Fibroblast of skin of right biceps (primary cell): Measurements from ENCODE around the gene MAGEB17.
"Not testable (repeated sequence)": the region's sequence is repeated elsewhere in the genome, so short reads cannot be mapped to it uniquely, and the experiment has no call there.

Experiments used
- DNase-seq: peaks from one replicate; pipeline ENCODE4 v3.0.0-alpha.2; 2013

MAGEB17 gene

DNA sequence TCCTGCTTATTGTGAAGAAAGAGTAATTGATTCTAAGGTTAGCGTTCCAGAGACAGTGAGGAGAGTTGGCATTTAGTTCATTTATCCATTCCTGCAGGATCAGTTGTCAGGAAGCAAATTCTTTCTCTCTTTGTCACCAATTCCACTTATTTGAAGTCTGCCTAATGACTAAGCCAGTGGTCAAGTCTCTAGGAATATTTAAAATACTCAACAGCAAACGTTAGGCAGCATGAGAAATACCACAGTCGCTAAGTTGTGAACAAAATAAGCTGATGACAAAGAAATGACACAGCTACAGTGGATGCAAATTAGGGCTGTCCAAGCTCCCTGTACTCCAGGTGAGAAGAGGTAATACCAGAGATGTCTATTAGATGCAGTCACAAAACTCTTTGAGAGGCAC lies 6.6 kb upstream of the MAGEB17 start:
- DNase-seq, result peak; percentile 94

DNA sequence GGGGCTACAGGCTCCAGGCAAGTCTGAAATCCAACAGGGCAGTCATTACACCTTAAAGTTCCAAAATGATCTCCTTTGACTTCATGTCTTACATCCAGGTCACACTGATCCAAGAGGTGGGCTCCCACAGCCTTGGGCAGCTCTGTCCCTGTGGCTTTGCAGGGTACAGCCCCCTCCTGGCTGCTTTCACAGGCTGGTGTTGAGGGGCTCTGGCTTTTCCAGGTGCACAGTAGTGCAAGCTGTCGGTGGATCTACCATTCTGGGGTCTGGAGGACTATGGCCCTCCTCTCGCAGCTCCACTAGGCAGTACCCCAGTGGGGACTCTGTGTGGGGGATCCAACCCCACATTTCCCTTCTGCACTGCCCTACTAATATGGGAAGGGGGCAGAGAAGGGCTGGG lies 6.1 kb upstream of the MAGEB17 start:
- DNase-seq, result not testable (repeated sequence)

DNA sequence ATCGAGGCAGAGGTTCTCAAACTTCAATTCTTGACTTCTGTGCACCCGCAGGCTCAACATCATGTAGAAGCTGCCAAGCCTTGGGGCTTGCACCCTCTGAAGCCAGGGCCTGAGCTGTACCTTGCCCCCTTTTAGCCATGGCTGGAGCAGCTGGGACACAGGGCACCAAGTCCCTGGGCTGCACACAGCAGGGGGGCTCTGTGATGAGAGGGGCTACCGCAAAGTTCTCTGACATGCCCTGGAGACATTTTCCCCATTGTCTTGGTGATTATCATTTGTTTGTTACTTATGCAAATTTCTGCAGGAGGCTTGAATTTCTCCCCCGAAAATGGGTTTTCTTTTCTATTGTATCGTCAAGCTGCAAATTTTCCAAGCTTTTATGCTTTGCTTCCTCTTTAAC lies 4.9 kb upstream of the MAGEB17 start:
- DNase-seq, result no peak

GRCh38 chrX:16164748-16165147 lies 2.5 kb upstream of the MAGEB17 start:
- DNase-seq, result no peak

DNA sequence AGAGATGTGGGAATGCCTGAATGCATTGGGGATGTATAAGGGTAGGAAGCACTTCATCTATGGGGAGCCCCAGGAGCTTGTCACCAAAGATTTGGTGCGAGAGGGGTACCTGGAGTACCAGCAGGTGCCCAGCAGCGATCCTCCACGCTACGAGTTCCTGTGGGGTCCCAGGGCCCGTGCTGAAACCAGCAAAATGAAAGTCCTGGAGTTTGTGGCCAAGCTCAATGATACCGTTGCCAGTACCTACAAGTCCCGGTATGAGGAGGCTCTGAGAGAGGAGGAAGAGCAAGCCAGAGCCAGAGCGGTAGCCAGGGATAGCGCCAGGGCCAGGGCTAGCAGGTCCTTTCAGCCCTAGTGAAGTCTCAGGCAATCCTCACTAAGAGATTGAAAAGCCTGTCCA lies 3.8 kb downstream of the MAGEB17 start:
- DNase-seq, result no peak

DNA sequence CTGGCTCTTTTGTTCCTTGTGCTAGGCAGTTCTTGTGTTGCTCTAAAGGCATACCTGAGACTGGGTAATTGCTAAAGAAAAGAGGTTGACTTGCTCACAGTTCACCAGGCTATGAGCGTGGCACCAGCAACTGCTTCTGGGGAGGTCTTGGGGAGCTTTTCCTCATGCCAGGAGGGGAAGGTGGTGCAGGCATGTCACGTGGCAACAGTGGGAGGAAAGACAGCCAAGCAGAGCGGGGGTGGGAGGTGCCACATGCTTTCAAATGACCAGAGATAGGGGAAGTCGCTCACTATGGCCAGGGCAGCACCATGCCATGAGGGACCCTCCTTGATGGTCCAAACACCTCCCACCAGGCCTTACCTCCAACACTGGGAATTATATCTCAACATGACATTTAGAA lies 4.7 kb downstream of the MAGEB17 start:
- no peak for DNase-seq

DNA sequence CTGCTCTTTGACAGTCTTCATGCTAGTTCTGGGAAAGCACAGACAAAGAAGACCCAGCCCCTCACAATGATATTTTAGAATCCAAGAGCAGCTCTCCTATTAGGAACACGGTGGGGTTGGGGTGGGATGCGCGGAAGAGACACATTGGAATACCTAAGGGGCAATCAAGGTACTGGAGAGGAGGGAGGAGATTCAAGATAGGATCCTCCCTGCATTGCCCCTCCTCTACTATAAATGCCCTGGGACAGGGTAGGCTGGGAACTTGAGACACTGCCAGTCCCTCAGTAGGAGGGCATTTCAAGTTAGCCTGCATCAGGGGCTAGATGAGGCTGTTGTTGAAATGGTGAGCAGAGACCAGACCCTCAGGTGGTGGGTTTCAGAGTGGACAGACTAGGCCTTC lies 5.1 kb downstream of the MAGEB17 start:
- no peak for DNase-seq

DNA sequence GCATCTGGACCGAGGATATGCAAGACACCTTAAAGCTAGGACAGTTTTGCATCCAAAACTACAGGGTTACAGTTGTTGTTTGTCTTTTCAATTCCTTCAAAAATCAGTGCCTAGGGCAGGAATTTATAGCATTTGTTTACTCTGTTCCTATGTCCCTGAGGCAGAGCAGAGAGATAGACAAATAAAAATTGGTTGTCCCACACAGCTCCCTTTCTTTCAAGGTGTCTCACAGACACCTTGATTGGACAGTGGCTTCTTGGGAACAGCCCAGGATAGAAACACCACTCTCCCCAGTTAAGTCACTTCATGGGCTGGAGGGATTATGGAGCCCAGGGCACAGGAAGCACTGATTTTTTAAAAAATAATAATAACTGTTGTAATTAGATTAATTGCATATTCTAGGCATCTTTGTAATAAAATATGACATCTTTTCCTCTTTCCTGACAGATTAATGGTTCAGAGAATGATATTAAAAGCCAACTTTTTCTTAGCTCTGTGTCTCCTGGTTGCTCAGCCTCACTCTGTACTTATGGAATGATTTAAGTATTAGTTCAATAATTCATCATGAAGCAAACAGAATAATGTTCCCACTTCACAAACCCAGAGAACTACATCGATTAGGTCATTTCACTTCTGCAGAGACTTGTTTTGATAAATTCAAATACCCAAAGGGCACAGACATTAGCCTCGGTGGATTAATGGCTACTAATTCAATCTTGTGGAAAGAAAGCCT lies 8.2 kb downstream of the MAGEB17 start:
- DNase-seq, result no peak

GRCh38 chrX:16177260-16177659 lies 10.0 kb downstream of the MAGEB17 start:
- no peak for DNase-seq

DNA sequence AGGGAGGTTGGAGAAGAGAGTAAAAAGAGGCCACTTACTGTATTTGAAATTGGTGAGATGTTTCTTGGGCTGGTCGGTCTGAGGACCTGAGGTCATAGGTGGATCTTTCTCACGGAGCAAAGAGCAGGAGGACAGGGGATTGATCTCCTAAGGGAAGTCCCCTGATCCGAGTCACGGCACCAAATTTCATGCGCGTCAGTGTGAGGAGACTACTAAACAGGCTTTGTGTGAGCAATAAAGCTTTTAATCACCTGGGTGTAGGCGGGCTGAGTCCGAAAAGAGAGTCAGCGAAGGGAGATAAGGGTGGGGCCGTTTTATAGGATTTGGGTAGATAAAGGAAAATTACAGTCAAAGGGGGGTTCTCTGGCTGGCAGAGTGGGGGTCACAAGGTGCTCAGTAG lies 16.6 kb downstream of the MAGEB17 start:
- not testable (repeated sequence) for DNase-seq

DNA sequence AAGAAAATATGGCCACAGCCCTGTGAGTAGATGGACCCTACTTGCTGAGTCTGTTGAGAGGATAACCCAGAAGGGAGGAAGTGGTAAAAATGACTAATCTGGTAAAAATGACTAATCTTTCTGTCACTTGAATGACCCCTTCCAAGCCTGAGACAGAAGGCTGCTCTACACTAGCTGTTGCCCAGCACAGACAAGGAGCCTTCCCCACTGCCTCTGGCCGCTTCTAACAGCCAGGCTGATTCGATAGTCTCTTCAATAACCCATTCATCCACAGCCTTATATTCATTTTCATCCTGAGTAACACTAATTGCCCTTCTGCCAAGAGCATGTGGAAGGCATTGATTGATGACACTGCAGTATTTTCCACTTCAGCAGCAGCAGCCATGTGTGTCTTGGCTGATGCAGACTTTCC lies 18.4 kb downstream of the MAGEB17 start:
- DNase-seq, result peak; percentile 90

DNA sequence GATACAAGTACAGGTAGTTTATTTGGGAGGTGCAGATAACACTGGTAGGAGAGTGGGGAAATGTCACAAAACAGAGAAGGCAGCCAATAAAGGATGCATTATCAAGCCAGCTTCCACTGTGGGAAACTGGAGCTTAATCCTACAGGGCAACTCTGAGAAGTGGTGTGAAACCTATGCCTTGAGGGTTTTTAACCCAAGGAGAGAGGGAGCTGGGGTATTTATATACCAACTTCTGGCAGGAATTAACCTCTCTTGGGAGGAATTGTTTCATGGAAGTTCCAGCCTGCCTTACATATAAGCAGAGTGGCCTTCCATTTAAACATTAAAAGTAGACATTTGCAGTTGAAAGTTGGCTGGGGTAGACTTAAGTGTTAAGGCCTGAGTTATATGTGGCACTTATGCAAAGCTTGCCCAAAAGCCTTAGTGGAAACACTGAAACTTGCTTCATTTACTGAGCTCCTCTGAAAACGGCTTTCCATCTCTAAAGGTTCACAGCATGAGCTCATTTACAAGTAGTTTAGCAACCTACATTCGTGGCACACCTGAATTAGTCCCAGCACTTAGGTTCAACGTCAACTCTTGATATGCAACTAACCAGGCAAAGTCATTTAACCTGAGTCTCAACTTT lies 19.2 kb downstream of the MAGEB17 start:
- DNase-seq, result no peak

DNA sequence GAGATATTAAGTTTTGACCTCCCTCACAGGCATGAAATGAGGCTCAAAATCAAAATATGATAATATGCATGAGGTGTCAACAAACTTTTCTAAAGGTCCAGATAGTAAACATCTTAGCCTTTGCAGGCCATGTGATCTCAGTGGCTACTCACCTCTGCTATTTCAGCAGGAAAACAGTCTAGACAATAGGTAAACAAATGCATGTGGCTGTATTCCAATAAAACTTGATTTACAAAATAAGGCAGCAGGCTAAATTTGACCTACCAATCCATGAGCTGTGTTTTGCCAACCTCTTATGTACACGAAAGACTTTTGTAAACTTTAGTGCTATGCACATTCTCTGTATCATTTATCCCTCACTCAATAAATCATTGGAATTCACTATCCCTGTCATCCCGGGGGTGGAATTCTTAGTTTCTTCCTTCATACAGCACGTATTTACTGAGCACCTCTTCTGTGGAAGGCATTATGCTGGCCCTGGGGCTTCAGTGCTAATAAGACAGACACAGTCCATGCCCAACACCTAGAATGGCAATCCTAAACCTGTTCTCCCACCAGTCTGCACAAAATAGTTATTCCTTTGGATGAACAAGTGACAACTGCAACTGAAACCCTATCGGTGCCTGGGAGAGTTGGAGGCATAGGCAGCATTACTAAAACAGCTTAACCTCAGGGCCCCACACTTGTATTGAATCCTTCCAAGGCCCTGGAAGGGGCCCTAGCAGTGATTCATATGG lies 19.9 kb downstream of the MAGEB17 start:
- DNase-seq, result peak; percentile 28

GRCh38 chrX:16188687-16189086 lies 21.4 kb downstream of the MAGEB17 start:
- DNase-seq, result peak; percentile 30

GRCh38 chrX:16191605-16192004 lies 24.3 kb downstream of the MAGEB17 start:
- DNase-seq, result no peak

DNA sequence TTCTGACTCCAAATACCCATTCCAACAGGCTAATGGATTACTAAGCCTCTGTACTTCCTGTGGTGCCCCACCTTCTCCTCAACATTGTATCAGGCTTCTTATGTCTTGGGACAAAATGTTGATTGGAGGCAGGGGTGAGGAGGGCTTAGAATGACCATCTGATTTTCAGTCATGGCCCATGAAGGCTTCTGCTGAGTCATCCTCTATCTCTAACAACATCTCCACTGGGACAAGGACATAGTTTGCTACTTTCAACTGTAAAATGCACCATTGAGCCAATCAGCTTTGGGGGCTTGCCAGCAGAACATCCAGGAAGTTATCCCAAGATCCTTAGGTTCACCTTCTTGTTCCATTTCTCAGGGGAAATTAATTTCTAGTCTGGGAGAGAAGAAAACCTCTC lies 29.5 kb downstream of the MAGEB17 start:
- peak; percentile 14 for DNase-seq

DNA sequence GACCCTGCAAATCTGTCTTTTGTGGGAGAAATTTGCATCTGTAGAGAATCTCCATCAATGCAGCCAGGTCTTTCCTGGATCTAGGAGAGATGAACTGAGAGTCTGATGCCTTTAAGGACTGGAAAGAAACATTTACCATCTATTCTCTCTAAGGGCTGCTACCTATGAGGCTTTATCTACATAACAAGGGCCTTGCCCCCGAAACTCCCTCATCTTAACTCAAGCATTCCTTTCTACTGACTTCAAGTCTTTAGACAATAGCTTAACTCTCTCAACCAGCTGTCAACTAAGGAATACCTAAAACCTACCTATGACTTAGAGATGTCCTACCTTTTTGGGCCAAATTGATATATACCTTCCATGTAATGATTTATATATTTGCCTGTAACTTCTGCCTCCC lies 32.1 kb downstream of the MAGEB17 start:
- no peak for DNase-seq

GRCh38 chrX:16202943-16203342 lies 35.7 kb downstream of the MAGEB17 start:
- no peak for DNase-seq

DNA sequence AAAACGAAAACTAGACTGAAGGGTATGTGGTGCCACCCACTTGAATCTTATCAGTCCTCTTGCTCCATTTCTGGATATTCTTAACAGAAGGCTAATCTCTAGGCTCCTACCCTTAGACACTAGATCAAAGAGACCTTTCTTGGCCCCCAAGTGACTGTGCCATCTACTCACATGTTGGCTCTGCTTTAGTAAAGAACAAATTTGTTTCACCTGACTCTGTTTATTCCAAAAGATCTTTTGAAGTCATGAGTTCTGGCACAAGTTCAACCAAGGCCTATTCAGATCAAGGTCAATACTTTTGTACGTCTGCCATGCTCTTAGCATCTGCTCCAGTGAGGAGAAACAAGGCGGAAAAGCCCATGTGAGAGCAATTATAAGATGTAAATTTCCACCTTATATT lies 37.3 kb downstream of the MAGEB17 start:
- no peak for DNase-seq

GRCh38 chrX:16205840-16206239 lies 38.6 kb downstream of the MAGEB17 start:
- no peak for DNase-seq

DNA sequence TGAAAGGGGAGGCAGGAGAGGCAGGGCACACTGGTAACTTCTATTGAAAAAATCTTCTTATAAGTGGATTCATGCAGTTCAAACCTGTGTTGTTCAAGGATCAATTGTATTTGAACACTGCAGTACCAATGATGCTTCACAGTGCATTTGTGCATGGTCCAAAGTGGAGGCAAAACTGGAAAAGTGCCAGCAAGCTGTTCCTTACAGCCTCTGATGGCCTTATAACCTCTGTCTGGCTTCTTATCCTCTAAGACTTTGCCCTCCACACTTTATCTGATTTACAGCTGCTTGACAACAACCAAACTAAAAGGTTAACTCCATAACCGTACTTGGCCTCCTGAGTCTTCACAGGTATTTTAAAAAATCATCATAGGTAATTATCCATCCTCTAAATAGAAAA lies 40.4 kb downstream of the MAGEB17 start:
- no peak for DNase-seq

DNA sequence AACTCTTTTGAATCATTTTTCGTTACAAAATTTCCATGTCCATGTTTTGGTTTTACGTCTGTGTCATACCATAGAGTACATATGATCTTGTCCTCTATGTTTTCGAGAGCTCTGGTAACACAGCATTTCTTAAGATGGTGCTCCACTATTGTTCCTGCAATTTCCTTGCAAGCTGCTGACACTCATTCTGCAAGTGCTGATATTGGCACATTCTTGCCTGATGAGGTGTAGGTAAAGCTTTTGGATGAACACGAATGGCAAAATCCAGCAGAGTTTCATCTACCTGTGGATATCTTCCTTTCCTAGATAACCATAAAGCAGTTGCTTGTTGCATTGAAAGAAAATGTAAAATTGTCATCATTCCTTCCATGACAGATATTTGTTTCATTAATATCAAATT lies 41.3 kb downstream of the MAGEB17 start:
- DNase-seq, result no peak

DNA sequence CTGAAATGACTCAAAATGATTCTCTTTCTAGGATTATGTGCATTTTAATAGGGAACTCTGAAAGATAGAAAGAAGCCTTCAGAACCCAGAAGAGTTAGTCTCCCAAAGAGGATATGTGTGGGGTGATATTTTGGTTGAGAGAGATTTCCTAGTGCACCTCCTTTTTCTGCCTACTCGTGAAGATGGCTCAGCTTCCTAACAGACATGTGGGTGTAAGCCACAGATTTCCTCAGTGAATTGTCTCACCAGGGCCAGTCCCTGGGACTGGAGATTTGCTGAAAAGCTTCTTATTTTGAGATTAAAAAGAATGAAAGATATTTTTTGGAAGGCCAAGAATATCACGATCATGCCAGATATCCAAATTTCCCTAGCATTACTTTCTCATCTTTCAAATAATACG lies 42.8 kb downstream of the MAGEB17 start:
- DNase-seq, result no peak

- peak; percentile 58 for DNase-seq
Observed at GRCh38 chrX:16212024-16212423, 44.7 kb downstream of the MAGEB17 start.
